GM10248 (cell line): ENCODE data around the gene TEX2.

Experiments
- CTCF ChIA-PET: fragments of 300-600 bp; sonication (Branson Sonifier 250); formaldehyde crosslinking; extraction: SDS; loops from one replicate; lab custom pipeline; 2021; ENCODE audit warnings: antibody characterized with exemption; lab: Yijun Ruan, JAX
- POLR2A ChIA-PET: fragments of 350-650 bp; sonication (Branson Sonifier 250); formaldehyde crosslinking; extraction: SDS; loops from one replicate; lab custom pipeline; 2020; ENCODE audit warnings: antibody characterized with exemption; lab: Yijun Ruan, JAX
- DNase-seq: peaks from one replicate; pipeline ENCODE4 v3.0.0; 2012; ENCODE audit errors: extremely low spot score
- TF ChIP-seq, protein P1 (sequence below): IDR thresholded peaks from 2 replicates; pipeline ENCODE4 v1.5.1; 2012; ENCODE audit warnings: mild to moderate bottlenecking, low read depth; ENCODE audit errors: extremely low read depth, missing control alignments, control extremely low read depth

TEX2 gene

DNA sequence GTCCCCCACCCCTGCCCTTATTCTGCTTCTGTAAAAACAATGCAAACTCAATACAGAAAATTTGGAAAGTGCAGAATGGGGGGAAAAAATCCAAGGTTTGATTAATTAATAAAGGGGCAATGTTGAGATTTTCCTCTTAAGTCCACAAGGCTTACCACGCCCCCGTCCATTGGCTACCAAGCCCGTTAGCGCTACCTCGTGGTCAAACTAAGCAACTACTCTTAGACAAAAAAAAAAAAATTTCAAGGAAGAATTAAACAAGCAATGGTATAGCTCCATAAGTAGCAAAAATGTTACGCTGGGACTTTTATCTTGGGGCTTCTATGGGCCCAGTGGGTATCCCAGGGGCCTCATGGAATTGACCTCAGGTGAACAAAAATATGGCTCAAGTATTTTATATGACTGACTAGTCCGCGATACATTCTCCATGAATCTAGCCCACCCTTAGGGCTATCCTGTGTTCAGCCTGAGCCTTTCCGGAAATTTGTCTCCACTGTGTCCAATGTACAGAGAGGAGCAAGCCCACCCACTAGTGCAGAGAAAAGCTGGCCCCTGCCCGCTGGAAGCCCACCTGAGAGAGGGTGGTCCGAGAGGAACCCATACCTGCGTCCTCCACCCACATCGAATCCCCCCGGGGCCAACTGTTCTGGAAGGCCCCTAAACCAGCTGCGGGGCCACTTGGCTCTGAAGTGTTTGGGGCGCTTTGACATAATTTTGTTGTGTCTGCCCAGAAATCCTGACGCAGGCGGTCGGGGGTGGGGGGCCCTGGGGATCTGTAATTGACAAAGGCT is 19.1 kb upstream of the TEX2 start:
- TF ChIP-seq, protein P1, sequence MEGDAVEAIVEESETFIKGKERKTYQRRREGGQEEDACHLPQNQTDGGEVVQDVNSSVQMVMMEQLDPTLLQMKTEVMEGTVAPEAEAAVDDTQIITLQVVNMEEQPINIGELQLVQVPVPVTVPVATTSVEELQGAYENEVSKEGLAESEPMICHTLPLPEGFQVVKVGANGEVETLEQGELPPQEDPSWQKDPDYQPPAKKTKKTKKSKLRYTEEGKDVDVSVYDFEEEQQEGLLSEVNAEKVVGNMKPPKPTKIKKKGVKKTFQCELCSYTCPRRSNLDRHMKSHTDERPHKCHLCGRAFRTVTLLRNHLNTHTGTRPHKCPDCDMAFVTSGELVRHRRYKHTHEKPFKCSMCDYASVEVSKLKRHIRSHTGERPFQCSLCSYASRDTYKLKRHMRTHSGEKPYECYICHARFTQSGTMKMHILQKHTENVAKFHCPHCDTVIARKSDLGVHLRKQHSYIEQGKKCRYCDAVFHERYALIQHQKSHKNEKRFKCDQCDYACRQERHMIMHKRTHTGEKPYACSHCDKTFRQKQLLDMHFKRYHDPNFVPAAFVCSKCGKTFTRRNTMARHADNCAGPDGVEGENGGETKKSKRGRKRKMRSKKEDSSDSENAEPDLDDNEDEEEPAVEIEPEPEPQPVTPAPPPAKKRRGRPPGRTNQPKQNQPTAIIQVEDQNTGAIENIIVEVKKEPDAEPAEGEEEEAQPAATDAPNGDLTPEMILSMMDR, result peak; percentile 75
- DNase-seq, result peak; percentile 72
- ChIA-PET CTCF (interaction anchor here (0.7 to 4.2 kb wide), 19 partner anchors 10 to 377 kb away, joined by 3 to 38 read pairs (median 4); no protein-coding TSS in a partner anchor), POLR2A (no interaction called here)

DNA sequence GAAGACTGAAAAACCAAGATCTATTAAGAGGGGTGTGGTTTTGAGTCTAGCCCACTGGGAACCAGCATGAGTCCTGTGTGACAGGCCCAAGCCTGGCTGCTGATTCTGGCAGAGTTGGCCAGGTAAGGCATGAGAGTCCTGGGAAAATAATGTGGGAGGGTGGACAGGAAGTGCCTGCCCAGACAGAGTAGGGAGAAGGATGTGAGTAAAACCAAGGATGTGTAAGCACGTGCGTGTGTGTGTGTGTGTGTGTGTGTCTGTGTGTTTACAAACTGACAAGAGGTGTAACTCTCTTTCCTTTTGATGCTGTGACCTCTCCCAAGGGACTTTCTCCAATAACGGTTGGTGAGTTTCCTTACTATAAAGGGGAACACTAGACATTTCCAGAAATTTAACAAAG is 15.6 kb upstream of the TEX2 start:
- TF ChIP-seq, protein P1, result no peak
- CTCF ChIA-PET, result interaction anchor here (1.8 kb wide), 1 partner anchor 253 kb away, joined by 5 read pairs; no protein-coding TSS in a partner anchor
- DNase-seq, result no peak
- POLR2A ChIA-PET, result no interaction called here

DNA sequence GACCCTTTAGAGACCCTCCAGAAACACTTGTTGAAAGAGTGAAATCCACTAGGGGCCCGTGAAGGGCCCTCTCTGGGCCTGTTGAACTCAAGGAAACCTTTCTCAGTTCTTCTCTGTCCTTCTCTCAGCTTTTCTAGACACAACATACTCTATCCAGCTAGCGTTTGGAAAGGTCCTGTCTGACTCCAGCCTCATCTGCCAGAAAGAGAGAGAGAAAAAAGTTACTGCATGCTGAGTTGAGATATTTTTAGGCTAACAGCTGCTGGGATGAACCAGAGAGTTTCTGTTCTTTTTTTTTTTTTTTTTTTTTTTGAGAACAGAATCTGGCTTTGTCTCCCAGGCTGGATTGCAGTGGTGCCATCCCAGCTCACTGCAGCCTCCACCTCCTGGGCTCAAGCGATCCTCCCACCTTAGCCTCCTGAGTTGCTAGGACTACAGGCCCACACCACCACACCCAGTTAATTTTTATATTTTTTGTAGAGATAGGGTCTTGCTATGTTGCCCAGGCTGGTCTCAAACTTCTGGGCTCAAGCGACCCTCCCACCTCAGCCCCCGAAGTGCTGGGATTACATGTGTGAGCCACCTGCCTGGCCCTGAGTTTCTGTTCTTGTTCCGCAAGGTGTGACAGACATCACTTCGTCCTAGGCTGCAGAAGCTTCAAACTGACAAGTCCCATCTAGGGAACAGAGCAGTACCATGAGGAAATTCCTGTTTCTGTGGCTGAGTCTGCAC is 14.9 kb upstream of the TEX2 start:
- POLR2A ChIA-PET, result no interaction called here
- no peak for DNase-seq

DNA sequence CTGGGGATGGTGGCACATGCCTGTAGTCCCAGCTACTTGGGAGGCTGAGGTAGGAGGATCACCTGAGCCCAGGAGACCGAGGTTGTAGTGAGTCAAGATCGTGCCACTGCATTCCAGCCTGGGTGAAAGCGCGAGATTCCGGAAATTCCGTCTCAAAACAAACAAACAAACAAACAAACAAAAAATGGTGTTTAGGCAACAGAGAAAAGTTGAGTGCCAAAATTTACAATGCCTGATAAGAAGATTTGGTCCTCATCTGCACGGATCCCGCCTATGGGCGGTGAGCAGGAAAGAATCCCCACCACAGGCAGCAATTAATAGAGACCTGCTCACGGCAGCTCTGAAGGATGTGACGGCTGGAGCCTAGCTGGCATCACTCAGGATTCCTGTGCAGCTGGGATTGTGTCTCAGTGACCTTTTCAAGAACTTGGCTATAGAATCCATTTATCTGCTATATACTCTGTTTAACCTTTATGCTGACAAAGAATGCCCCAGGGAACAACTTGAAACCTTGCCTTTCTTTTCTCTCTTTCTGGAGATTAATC is 14.0 kb upstream of the TEX2 start:
- ChIA-PET POLR2A (no interaction called here), CTCF (interaction anchor here (1.0 to 1.8 kb wide), 6 partner anchors 21 to 357 kb away, joined by 3 to 6 read pairs (median 4); no protein-coding TSS in a partner anchor)
- DNase-seq, result no peak
- TF ChIP-seq, protein P1, result no peak

More for the DNA sequence above, 14.9 kb upstream of the TEX2 start:
- CTCF ChIA-PET, result interaction anchor here (1.0 to 1.8 kb wide), 3 partner anchors 145 to 358 kb away, joined by 3 to 5 read pairs (median 4); no protein-coding TSS in a partner anchor
- TF ChIP-seq, protein P1, result no peak

DNA sequence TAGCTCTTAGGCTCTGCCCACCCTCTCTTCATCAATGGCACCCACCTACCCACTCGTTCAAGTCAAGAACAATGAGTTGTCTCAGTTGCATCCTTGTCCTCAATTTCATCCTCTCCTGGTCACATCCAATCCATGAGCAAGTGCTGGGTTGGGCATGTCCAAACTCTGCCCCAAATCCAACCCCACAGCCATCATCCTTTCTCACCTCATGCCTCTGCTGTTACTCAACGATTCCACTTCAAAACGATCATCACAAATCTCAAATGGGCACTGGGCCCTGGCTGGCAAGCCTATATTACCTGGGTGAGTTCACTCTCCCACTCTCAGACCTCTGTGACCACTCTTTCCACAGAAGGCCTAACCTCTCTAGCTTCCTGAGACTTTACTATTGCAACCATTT is 12.0 kb upstream of the TEX2 start:
- ChIA-PET CTCF (interaction anchor here (1.7 kb wide), 1 partner anchor 58 kb away, joined by 3 read pairs; no protein-coding TSS in a partner anchor), POLR2A (no interaction called here)
- TF ChIP-seq, protein P1, result no peak
- DNase-seq, result no peak

DNA sequence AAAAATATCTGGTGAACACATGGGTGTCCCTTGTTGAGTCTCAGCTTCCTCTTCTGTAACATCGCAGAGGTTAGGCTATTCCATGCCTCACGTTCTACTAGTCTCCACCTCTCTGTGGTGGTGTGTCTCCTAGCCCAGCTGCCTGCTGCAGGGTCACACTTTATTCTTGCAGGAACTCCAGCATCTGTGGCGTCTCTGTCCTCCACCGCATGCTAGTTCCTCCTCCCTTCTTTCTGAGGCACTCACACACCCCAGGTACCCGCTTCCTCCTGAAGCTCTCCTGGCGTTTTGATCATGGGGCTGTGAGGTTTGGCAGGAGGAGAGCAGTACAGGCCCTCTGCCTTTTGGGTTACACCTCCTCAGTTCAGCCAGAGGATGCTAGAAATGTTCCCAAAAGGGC is 9.9 kb upstream of the TEX2 start:
- CTCF ChIA-PET, result interaction anchor here (0.9 to 4.2 kb wide), 3 partner anchors 9 to 17 kb away, joined by 3 to 24 read pairs (median 3); no protein-coding TSS in a partner anchor
- TF ChIP-seq, protein P1, result no peak
- POLR2A ChIA-PET, result no interaction called here
- DNase-seq, result no peak
